HG02763 (cell line): ENCODE data around the gene VPS37D.
"Not testable (repeated sequence)": the region's sequence is repeated elsewhere in the genome, so short reads cannot be mapped to it uniquely, and the experiment has no call there.

Source experiments
- ATAC-seq: cut with Tn5 transposase; IDR thresholded peaks from one replicate; pipeline ENCODE4 v1.9.1; 2021; ENCODE audit warnings: mild to moderate bottlenecking, moderate library complexity; ENCODE audit not compliant: unreplicated experiment

The VPS37D gene

DNA sequence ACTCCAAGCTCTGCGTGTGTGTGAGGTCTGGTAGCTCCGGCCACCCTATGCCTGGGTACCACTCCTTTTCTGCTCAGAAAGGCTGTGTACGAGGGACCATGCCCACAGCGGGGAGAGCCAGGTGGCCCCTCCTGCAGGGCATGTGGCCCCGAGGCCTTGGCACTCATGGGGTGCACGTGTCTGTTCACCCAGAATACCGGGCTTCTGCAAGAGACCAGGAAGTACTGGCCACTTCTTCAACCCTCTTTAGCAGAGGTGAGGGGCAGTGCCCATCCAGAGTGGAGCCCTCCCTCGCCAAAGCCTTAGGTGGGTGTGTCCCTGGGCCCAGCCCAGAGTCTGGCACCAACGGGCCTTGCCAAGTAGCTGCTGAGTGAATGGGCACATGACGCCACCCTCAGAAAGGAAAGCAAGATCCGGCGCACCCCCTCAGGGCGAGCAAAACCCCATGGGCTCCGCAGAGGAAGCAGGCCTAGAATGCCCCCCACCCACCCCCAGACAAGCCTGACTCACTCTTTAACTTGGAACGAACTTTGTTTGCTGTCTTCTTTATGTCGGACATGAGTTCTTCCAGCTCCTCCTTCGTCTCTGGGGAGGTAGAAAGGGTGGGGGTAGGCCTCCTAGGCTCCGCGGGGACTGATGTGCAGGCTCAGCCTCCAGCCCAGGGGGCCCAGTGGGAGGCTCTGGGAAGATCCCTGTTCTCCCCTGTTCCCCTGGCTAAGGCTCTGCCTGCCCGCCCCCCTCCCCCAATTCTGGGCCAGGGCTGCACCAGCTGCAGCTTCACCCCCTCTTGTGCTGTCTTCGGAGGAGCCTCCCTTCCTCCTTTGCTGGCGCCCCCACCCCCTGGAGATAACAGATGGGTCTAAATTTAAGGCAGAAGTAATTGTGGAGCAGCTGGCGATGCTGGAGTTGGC is 37.3 kb downstream of the VPS37D start:
- no peak for ATAC-seq

GRCh38 chr7:73705551-73705920 is 37.9 kb downstream of the VPS37D start:
- ATAC-seq, result no peak

DNA sequence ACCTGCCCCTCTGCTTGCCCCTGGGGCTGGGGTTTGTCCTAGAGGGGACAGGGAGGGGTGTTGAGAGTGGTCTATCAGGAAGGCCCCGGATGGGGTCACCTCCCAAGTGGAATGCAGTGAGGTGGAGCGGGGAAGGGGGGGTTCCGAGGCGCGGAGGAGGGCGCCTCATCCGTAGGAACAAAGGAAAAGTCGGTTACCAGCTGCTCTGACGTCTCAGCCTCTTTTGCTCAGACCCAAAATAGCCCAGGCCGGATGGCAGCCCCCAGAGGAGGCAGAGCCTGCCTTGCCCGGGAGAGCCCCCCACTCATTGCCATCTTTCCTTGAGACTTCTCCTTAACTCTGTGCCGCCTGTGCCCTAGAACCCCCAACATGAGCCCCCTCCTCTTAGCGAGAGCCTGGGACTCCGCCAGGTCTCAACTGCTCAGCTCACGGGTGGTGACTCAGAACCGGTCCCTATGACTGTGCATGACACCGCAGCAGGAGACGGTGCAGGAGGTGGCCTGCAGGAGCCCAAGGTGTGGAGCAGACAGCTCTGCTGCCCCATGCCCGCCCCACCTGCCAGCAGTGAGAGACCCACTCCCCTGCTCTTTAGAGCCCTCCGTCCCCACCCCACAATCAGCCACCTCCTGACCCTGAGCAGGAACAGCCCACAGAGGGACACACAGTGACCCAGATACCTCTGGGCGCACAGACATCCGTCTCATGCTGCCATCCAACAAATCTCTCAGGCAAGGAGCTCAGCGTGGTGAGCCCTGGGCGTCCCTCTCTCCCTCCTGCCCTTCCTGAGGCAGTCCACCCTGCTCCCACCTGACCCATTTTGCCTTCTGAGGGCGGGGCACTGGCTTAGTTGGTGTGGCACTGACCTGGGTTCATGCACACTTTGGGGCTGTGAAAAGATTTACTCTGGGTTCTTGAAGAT is 38.8 kb downstream of the VPS37D start:
- ATAC-seq, result no peak

DNA sequence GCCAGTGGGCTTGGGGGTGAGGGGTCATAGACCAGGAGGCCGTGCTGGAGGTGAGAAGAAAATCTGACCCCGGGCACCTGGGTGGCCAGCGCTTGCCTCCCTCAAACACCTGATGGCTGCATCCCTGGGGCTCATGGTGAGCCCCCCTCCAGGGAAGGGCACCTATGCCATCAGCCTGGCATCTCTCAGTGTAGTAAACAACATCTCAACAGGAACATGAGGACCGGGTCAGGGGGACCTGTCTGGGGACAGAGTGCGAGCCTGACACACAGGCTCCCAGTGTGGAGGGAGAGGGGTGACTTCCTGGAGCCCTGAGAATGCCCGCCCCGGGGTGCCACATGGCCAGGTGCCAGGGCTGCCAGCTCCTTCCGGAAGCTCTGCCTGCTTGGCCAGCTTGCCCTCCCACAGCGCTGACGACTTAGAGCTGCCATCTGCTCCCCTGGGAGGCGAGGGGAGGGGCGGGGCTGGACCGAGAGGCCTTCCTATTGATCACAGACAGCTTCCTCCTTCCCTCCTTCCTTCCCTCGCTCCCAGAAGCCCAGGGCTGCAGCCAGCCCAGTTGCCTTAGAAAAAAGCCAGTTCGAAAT is 39.5 kb downstream of the VPS37D start:
- ATAC-seq, result no peak

DNA sequence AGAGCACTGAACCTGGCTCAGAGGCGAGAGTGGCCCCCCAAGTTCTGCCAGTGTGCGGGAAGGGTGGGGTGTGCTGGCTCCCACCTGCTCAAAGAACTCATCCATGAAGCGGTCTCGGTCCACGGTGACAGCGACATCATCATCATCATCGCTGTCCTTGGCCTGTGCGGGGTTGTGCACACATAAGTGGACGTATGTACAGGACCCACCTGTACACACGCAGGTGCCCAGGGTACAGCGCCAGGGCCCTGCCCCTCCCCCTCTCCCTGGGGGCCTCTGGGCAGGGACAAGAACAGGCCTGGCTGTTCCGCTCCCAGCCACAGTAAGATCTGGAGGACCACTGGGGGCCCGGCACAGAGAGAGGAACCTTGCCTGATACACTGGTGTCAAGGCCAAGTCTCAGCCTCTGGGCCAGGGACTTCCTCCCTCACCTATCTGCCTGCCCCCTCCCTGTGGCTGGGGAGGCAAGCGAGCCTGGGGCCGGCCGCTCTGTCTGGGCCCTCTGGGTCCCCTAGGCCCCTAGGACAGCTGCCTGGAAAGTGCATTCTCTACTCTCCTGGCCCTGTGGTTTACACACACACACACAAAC is 41.4 kb downstream of the VPS37D start:
- no peak for ATAC-seq

DNA sequence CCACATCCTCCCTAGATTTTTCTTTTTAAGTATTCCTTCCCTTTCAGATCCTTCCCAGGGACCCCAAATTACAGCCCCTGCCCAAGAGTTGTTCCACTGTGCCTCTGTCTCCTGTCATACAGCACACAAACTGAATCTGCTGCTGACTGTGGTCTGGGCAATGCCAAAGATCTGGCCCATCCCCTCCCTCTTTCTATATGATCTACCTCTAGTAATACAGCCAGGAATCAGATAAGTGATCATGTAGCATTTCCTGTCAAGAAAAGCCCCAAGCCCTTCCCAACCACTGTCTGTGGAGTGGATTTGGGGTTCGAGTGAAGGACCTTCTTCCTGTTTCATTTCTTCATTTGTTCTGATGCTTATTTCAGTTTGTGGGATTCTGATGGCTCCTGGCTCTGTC is 45.1 kb downstream of the VPS37D start:
- no peak for ATAC-seq

- ATAC-seq, result not testable (repeated sequence)
Observed at GRCh38 chr7:73713319-73713718, 45.7 kb downstream of the VPS37D start.

- ATAC-seq, result no peak
Observed at GRCh38 chr7:73715648-73716317, 48.2 kb downstream of the VPS37D start.

GRCh38 chr7:73716318-73716890 is 48.8 kb downstream of the VPS37D start:
- no peak for ATAC-seq

DNA sequence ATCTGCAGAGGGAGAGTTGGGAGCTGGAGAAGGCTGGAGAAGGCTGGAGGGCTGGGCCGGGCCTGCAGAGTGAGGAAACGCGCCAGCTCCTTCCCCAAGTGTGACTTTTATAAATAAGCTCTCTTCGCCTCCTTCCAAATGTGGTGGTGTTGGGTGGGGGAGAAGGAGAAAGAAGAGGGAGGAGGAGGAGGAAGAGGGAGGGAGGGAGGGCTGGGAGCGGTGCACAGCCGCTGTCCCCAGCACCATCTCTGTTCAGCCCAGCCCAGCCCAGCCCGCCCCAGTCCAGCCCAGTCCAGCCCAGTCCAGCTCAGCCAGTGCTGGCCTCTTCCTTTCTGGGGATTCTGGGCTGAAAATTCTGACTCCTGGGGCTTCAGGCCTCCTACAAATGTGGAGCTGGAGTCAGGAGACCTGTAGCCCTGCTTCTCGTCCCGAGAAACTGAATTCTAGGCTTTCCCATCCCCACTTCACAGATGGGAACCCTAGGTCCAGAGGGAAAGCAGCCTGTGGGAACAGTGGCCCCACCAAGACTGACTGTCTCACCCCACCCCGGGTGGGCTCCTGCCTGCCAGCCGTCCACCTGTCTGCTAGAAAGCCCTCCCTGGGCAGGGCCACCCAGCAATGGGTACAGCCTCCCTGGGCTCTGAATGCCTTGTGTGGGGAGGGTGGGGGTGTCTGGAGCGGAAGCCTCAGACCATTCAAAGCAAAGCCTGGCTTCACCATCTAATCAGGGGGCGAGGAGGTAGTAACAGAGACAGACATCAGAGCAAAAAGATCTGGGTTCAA is 49.6 kb downstream of the VPS37D start:
- ATAC-seq, result no peak

GRCh38 chr7:73717991-73718405 is 50.4 kb downstream of the VPS37D start:
- no peak for ATAC-seq

GRCh38 chr7:73718438-73718881 is 50.8 kb downstream of the VPS37D start:
- ATAC-seq, result no peak

- ATAC-seq, result peak; percentile 61
Observed at GRCh38 chr7:73718905-73719805, 51.5 kb downstream of the VPS37D start, which contains the start of gene STX1A. TSS of gene STX1A (minus strand) at chr7:73719669. CDS start at chr7:73719631, 38 bp downstream.

DNA sequence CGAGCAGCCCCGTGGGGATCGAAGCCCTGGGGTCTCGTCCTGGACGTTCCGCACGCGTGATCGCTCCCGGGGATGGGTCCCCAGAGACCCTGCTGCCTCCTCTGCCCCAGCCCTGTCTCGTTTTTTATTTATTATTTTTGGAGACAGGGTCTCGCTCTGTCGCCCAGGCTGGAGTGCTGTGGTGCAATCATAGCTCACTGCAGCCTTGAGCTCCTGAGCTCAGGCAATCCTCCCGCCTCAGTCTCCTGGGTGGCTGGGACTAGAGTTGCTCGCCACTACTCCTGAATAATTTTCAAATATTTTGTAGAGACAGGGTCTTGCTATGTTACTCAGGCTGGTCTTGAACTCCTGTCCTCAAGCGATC is 52.2 kb downstream of the VPS37D start:
- ATAC-seq, result no peak

GRCh38 chr7:73720443-73720842 is 52.8 kb downstream of the VPS37D start:
- not testable (repeated sequence) for ATAC-seq

GRCh38 chr7:73721377-73721817 is 53.8 kb downstream of the VPS37D start:
- no peak for ATAC-seq
